Measurements from ENCODE around the gene E2F7.

Gene E2F7

GRCh38 chr12:77010691-77011548 is 54.4 kb downstream of the E2F7 start:
- TF ChIP-seq CTCF (IDR thresholded peaks at IDR 0.05) = peak; percentile 98

- no peak for TF ChIP-seq CTCF (IDR thresholded peaks at IDR 0.05)
Observed at GRCh38 chr12:77007476-77007875, 57.9 kb downstream of the E2F7 start.

- TF ChIP-seq CTCF (IDR thresholded peaks at IDR 0.05) = no peak
Observed at GRCh38 chr12:77005611-77006098, 59.7 kb downstream of the E2F7 start.

- no peak for TF ChIP-seq CTCF (IDR thresholded peaks at IDR 0.05)
Observed at GRCh38 chr12:77003914-77004313, 61.5 kb downstream of the E2F7 start.

- TF ChIP-seq CTCF (IDR thresholded peaks at IDR 0.05) = no peak
Observed at GRCh38 chr12:77003246-77003645, 62.1 kb downstream of the E2F7 start.

GRCh38 chr12:77002382-77002781 is 63.0 kb downstream of the E2F7 start:
- TF ChIP-seq CTCF (IDR thresholded peaks at IDR 0.05) = no peak

- no peak for TF ChIP-seq CTCF (IDR thresholded peaks at IDR 0.05)
Observed at GRCh38 chr12:77001276-77001675, 64.1 kb downstream of the E2F7 start.

Data from LNCAP (cell line).